ENCODE measurements around the gene CTNNBL1. TPM values are rescaled to one million over a fixed set of nuclear protein-coding genes. Genes with fewer than 3 reads are reported as not detected.

CTNNBL1 gene
- total RNA-seq, 1 experiment from 2014 or later = 71.2 TPM

DNA sequence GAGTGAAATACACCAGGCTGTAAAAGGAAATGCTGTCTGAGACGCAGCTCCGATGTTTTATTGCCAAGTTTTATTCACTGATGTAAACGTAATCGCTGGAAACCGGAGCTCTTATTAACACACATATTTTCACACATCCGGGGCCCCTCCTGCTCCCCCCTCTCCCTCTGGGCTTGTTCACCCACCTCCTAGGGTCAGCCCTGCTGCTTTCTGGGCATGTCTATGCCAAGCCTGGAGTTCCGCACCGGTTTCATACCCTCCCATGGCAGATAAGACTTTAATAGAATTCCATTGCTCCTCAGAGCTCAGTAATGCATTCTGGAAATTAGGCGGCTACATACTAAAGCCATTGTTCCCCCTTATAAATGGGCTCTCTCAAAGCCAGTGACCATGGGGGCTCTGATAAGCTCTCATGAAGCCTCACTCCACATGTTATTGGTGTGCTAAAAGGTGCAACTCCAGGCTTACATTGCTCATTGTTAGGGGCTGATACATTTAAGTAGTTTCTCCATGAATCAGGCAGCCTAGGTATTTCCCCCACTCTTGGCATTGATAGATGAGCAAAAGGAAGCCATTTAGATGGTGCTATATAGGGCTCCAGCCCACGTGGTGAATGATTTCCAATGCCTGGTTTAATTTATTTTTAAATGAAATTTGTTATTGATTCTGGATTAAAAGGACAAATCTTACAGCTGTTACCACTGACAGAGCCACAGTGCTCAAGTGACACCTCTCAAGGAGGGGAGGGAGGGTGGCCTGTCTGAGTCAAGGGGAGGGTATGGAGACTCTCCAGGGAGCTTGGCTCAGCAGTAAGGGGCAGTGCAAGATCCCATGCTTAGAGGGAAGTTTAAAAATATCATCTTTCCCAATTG lies 204.6 kb downstream of the CTNNBL1 start:
- H3K27ac ChIP-seq (ENCODE audit: low read length) = no peak overlapping the region
- in situ Hi-C loops (cut with HindIII; ENCODE audit: low pct_unique_long_range_greater_than_20kb, low sequenced_read_pairs) = no loop called here
- intact Hi-C loops (cut with micrococcal nuclease; ENCODE audit: unreplicated experiment) = no loop called here
- ATAC-seq (no peak), DNase-seq (ENCODE audit: low read depth, low spot score) (no peak)
- no peaks in the 10 kb centered on the region for H3K9me3 ChIP-seq (ENCODE audit: control insufficient read depth, insufficient read depth, low read depth, low read length)
- no peaks in the 10 kb centered on the region for H3K4me1 ChIP-seq (ENCODE audit: control insufficient read depth, insufficient read depth, low read length)
- no peak overlapping the region for H3K4me3 ChIP-seq (ENCODE audit: low read depth in 2 of 2, low read length in 2 of 2)
- POLR2A ChIA-PET = no interaction called here
- BruUV-seq (replicated peaks) = no TSS peak
- no peaks in the 10 kb centered on the region for H3K36me3 ChIP-seq (ENCODE audit: control insufficient read depth, insufficient read depth, low read length)
- CTCF ChIA-PET = no interaction called here
- H3K27me3 ChIP-seq (ENCODE audit: control insufficient read depth, insufficient read depth, low read length) = no peaks in the 10 kb centered on the region
- no peak for TF ChIP-seq CTCF (IDR thresholded peaks at IDR 0.05)
- TF ChIP-seq POLR2AphosphoS5 (IDR thresholded peaks at IDR 0.05; ENCODE audit: low read depth, low read length) = no peak
- TF ChIP-seq SIN3A (IDR thresholded peaks at IDR 0.05; ENCODE audit: borderline replicate concordance, insufficient read depth, low read depth, low read length) = no peak
- no peak for TF ChIP-seq TCF7L2 (IDR thresholded peaks at IDR 0.05; ENCODE audit: low read depth, low read length)
- TF ChIP-seq REST (IDR thresholded peaks at IDR 0.05; ENCODE audit: insufficient read depth in 1 of 2, low read depth in 2 of 2, low read length in 1 of 2) = no peak

DNA sequence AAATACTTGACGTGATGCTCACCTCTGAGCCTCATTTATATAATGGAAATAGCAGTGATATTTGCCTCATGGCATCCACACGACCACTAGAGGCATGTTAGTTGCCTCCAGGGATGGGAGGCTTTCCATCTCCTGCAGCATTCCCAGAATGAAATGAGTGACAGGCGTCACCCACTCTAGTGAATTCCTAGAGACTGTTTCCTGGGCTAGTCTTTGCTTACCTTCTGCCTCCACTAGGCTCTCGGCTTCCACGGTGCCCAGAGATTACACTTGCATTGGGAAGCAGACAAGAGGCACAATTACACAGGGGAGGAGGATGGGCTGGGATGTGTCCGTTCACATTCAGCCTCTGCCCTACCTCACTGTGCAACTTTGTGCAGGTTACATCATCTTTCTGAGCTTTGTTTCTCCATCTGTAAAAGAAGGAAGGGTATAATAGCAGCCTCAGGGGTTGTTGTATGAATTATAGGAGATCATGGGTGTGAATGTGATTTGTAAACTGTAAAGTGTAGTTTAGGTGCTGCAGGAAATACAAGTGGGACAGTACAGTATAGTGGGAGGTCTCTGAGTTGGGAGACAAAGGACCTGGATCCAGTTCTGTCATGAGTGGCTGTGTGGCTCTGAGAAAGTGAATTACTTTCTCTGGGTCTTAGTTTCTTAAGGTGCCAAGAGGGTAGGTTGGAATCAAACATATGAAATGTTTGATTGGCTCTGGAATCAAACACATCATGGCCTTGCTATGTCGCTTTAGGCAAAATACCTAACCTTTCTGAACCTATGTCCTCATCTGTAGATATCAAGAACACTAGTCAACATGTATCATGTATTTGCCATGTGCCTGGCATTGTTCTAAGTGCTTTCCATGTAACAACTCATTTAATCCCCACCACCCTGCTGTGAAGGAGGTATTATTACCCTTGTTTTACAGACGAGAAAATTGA lies 205.5 kb downstream of the CTNNBL1 start:
- no TSS peak for BruUV-seq (replicated peaks)

More for the DNA sequence above, 205.5 kb downstream of the CTNNBL1 start:
- no peak overlapping the region for H3K27ac ChIP-seq (ENCODE audit: low read length)
- no peak for DNase-seq (ENCODE audit: low read depth, low spot score)
- ATAC-seq = no peak
- no peaks in the 10 kb centered on the region for H3K9me3 ChIP-seq (ENCODE audit: control insufficient read depth, insufficient read depth, low read depth, low read length)
- no peaks in the 10 kb centered on the region for H3K36me3 ChIP-seq (ENCODE audit: control insufficient read depth, insufficient read depth, low read length)
- TF ChIP-seq CTCF (IDR thresholded peaks at IDR 0.05) (no peak), REST (IDR thresholded peaks at IDR 0.05; ENCODE audit: insufficient read depth in 1 of 2, low read depth in 2 of 2, low read length in 1 of 2) (no peak), POLR2AphosphoS5 (IDR thresholded peaks at IDR 0.05; ENCODE audit: low read depth, low read length) (no peak), TCF7L2 (IDR thresholded peaks at IDR 0.05; ENCODE audit: low read depth, low read length) (no peak), SIN3A (IDR thresholded peaks at IDR 0.05; ENCODE audit: borderline replicate concordance, insufficient read depth, low read depth, low read length) (no peak)
- intact Hi-C loops (cut with micrococcal nuclease; ENCODE audit: unreplicated experiment) (loop anchor here (5.0 kb wide), 1 partner anchor 93 kb away; no protein-coding TSS in a partner anchor), in situ Hi-C loops (cut with HindIII; ENCODE audit: low pct_unique_long_range_greater_than_20kb, low sequenced_read_pairs) (no loop called here)
- POLR2A ChIA-PET = no interaction called here
- H3K27me3 ChIP-seq (ENCODE audit: control insufficient read depth, insufficient read depth, low read length) = no peaks in the 10 kb centered on the region
- CTCF ChIA-PET = no interaction called here
- no peak overlapping the region for H3K4me3 ChIP-seq (ENCODE audit: low read depth in 2 of 2, low read length in 2 of 2)
- no peaks in the 10 kb centered on the region for H3K4me1 ChIP-seq (ENCODE audit: control insufficient read depth, insufficient read depth, low read length)

Data from Panc1 (cell line).